HFFc6 (cell line): ENCODE data around the gene KIF17. TPM values are rescaled to one million over a fixed set of nuclear protein-coding genes. Genes with fewer than 3 reads are reported as not detected.

Experiments used
- DNase-seq: peaks from one replicate; pipeline ENCODE4 v3.0.0-alpha.2; 2018
- H3K27ac Mint-ChIP-seq: 2 replicates; pipeline ENCODE4 v1.8.0; 2020; ENCODE audit warnings: mild to moderate bottlenecking, mixed read lengths
- H3K27me3 Mint-ChIP-seq: 2 replicates; pipeline ENCODE4 v1.8.0; 2021; ENCODE audit warnings: mild to moderate bottlenecking, moderate library complexity, mixed read lengths; ENCODE audit not compliant: insufficient read depth
- H3K36me3 Mint-ChIP-seq: 2 replicates; pipeline ENCODE4 v1.8.0; 2021; ENCODE audit warnings: low read depth, mixed read lengths
- H3K4me1 Mint-ChIP-seq: 2 replicates; pipeline ENCODE4 v1.8.0; 2020; ENCODE audit warnings: low read depth, mixed read lengths
- H3K4me3 Mint-ChIP-seq: 2 replicates; pipeline ENCODE4 v1.8.0; 2020; ENCODE audit warnings: mild to moderate bottlenecking, moderate library complexity, mixed read lengths
- H3K9me3 Mint-ChIP-seq: 2 replicates; pipeline ENCODE4 v1.8.0; 2020; ENCODE audit warnings: mild to moderate bottlenecking, mixed read lengths
- total RNA-seq, 6 experiments: library from RNA; stranded (reverse); fragmentation: NEBNext Ultra II Directional; extraction: Animal tissue kit (Norgen Biotek cat#: 25700); gene quantifications; 2 replicates in 1 of 6; 3 replicates in 5 of 6; pipeline ENCODE4 v1.2.3, GENCODE V29; 2021
- TF ChIP-seq, protein P1 (sequence below): fragments of 200-600 bp; sonication (generic); IDR thresholded peaks from 2 replicates; pipeline ENCODE4 v1.5.0; 2021; ENCODE audit warnings: antibody characterized with exemption, mild to moderate bottlenecking

The KIF17 gene
- total RNA-seq, 6 experiments from 2014 or later, result 5.8 to 8.1 (median 7.4) TPM

DNA sequence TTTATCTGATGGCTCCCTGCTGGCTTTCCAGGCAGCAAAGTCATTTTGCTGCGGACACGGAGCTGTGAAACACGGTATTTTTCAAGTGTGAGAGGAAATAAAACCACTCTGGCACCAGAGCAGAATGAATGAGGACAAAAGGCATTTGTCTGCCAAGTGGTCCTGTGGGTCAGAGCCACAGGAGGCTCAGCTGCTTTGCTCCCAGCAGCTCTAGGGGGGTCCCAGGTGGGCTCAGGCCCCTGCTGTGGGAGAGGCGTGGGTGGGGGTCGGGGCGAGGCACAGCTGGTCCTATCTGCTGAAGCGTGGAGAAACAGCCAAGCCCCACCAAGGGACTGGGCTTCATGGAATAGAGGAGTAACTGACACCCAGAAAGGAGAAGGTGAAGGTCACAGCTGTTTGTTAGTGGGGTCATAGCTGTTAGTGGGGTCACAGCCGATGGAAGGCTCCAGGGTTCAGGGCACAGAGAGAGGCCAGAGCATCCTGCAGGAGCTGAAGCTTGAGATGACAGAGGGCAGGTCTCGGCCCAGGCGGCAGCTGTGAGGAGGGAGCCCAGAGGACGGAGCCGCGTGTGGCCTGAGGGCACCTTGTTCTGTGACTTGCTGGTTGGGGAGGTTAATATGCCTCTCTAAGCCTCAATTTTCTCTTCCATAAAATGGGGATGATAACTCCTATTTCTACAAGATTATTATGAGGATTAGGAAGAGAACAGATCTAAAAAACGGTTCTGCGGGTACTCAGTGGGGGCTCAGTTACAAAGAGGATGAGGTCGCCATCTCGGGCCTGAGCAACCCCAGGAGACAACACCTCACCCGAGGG lies 7.1 kb downstream of the KIF17 start:
- H3K4me1 Mint-ChIP-seq, result peaks cover 6% of the 10 kb centered on the region; the same call in 1 of the 2 replicates
- TF ChIP-seq, protein P1, sequence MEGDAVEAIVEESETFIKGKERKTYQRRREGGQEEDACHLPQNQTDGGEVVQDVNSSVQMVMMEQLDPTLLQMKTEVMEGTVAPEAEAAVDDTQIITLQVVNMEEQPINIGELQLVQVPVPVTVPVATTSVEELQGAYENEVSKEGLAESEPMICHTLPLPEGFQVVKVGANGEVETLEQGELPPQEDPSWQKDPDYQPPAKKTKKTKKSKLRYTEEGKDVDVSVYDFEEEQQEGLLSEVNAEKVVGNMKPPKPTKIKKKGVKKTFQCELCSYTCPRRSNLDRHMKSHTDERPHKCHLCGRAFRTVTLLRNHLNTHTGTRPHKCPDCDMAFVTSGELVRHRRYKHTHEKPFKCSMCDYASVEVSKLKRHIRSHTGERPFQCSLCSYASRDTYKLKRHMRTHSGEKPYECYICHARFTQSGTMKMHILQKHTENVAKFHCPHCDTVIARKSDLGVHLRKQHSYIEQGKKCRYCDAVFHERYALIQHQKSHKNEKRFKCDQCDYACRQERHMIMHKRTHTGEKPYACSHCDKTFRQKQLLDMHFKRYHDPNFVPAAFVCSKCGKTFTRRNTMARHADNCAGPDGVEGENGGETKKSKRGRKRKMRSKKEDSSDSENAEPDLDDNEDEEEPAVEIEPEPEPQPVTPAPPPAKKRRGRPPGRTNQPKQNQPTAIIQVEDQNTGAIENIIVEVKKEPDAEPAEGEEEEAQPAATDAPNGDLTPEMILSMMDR, result no peak
- H3K9me3 Mint-ChIP-seq, result no peaks in the 10 kb centered on the region
- no peaks in the 10 kb centered on the region; the same call in 1 of the 2 replicates for H3K27me3 Mint-ChIP-seq
- DNase-seq, result no peak
- no peak overlapping the region for H3K4me3 Mint-ChIP-seq
- H3K27ac Mint-ChIP-seq, result no peak overlapping the region
- H3K36me3 Mint-ChIP-seq, result peaks cover 6% of the 10 kb centered on the region; the same call in 1 of the 2 replicates

DNA sequence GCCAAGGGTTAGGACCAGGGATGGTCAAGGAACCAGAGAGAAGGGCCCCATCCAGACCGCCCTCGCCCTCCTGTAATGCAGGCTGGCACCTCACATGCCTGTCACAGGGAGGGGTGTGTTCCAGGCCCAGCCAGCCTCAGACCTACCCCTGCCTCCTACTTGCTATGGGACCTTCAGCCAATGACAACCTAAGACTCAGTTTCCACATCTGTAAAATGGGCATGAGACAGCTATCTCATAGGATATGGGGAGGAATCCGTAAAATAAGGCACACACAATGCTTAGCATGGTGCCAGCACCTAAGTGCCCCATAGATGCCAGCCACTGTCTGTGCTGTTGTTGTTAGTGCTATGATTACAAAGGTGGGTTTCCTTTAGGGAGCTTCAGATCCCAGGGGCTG lies 7.9 kb downstream of the KIF17 start:
- peaks cover 6% of the 10 kb centered on the region; the same call in 1 of the 2 replicates for H3K4me1 Mint-ChIP-seq
- no peaks in the 10 kb centered on the region; the same call in 1 of the 2 replicates for H3K27me3 Mint-ChIP-seq
- no peak overlapping the region for H3K4me3 Mint-ChIP-seq
- H3K36me3 Mint-ChIP-seq, result peaks cover 6% of the 10 kb centered on the region; the same call in 1 of the 2 replicates
- TF ChIP-seq, protein P1, result no peak
- no peak overlapping the region for H3K27ac Mint-ChIP-seq
- H3K9me3 Mint-ChIP-seq, result no peaks in the 10 kb centered on the region
- no peak for DNase-seq

DNA sequence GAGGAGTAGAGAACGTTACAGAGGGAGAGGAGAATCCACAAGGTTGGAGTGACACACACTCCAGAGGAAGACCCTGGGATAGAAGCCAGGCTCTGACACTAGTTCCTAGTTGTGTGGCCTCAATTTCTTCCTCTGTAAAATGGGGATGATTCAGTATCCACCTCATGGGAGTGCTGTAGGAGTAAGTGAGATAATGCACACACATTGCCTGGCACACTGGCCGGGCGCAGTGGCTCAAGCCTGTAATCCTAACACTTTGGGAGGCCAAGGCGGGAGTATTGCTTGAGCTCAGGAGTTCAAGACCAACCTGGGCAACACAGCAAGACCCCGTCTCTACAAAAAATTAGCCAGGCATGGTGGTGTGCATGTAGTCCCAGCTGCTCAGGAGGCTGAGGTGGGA lies 8.9 kb downstream of the KIF17 start:
- no peaks in the 10 kb centered on the region for H3K9me3 Mint-ChIP-seq
- peaks cover 6% of the 10 kb centered on the region; the same call in 1 of the 2 replicates for H3K36me3 Mint-ChIP-seq

DNA sequence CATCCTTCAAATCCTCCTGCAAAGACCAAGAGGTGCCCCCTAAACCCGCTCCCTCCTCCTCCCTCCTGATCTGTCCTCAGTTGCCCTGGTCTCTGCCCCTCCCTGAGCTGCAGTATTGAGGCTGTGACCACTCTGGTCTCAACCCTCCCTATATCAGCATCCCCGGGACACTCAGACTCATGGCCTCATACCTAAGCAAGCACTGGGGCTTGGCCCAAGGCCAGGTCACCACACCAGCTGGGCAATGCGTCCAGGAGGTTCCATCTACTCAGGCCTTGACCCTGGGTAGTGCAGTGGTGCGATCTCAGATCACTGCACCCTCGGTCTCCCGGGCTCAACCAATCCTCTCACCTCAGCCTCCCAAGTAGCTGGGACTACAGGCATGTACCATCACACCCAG lies 9.8 kb downstream of the KIF17 start:
- Mint-ChIP-seq H3K27ac (no peak overlapping the region), H3K9me3 (no peaks in the 10 kb centered on the region), H3K4me3 (no peak overlapping the region), H3K4me1 (peaks cover 6% of the 10 kb centered on the region; the same call in 1 of the 2 replicates), H3K36me3 (peaks cover 8% of the 10 kb centered on the region; the same call in 1 of the 2 replicates), H3K27me3 (no peaks in the 10 kb centered on the region; the same call in 1 of the 2 replicates)
- TF ChIP-seq, protein P1, result no peak
- DNase-seq, result no peak

More for the DNA sequence above, 8.9 kb downstream of the KIF17 start:
- H3K4me3 Mint-ChIP-seq, result no peak overlapping the region
- TF ChIP-seq, protein P1, result no peak
- H3K27ac Mint-ChIP-seq, result no peak overlapping the region
- DNase-seq, result no peak
- H3K4me1 Mint-ChIP-seq, result peaks cover 6% of the 10 kb centered on the region; the same call in 1 of the 2 replicates
- H3K27me3 Mint-ChIP-seq, result no peaks in the 10 kb centered on the region; the same call in 1 of the 2 replicates

DNA sequence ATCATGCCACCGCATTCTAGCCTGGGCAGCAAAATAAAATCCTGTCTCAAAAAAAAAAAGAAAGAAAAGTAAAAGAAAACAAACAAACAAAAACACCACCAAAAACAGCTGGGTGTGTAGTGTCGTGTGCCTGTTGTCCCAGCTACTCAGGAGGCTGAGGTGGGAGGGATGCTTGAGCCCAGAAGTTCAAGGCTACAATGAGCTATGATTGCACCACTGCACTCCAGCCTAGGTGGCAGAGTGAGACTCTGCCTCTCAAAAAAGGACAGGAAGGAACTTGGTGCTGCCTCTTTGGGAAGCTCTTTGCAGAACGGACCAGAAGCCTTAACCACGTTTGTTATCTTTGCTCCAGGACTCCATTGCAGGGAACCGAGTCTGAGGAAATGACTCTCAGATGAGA lies 11.0 kb downstream of the KIF17 start:
- TF ChIP-seq, protein P1, result no peak
- peaks cover 10% of the 10 kb centered on the region; the same call in 1 of the 2 replicates for H3K36me3 Mint-ChIP-seq
- no peak overlapping the region for H3K27ac Mint-ChIP-seq
- H3K27me3 Mint-ChIP-seq, result no peaks in the 10 kb centered on the region; the same call in 1 of the 2 replicates
- peaks cover 6% of the 10 kb centered on the region; the same call in 1 of the 2 replicates for H3K4me1 Mint-ChIP-seq
- no peak for DNase-seq
- no peaks in the 10 kb centered on the region for H3K9me3 Mint-ChIP-seq
- no peak overlapping the region for H3K4me3 Mint-ChIP-seq
